KMS-11 (cell line): ENCODE data around the gene SPHK1.

Experiments used
- H2AFZ ChIP-seq: fragments of 200-600 bp; sonication (generic); 2 replicates; pipeline ENCODE4 v1.6.1; 2016; ENCODE audit warnings: antibody characterized with exemption, mixed run types, low read depth
- H3K27ac ChIP-seq: fragments of 200-600 bp; sonication (generic); 2 replicates; pipeline ENCODE4 v1.6.1; 2016; ENCODE audit warnings: mild to moderate bottlenecking, mixed run types
- H3K27me3 ChIP-seq: fragments of 200-600 bp; sonication (generic); 2 replicates; pipeline ENCODE4 v1.6.1; 2017; ENCODE audit warnings: mild to moderate bottlenecking, low read depth, mixed run types, moderate library complexity; ENCODE audit not compliant: insufficient read depth
- H3K36me3 ChIP-seq: fragments of 200-600 bp; sonication (generic); 2 replicates; pipeline ENCODE4 v1.6.1; 2017; ENCODE audit warnings: mild to moderate bottlenecking, mixed run types; ENCODE audit not compliant: insufficient read depth
- H3K4me1 ChIP-seq: fragments of 200-600 bp; sonication (generic); 2 replicates; pipeline ENCODE4 v1.6.1; 2016; ENCODE audit warnings: mild to moderate bottlenecking, low read depth, mixed run types; ENCODE audit not compliant: poor library complexity, severe bottlenecking
- H3K4me2 ChIP-seq: fragments of 200-600 bp; sonication (generic); 2 replicates; pipeline ENCODE4 v1.7.0; 2016; ENCODE audit warnings: mild to moderate bottlenecking, mixed run types
- H3K4me3 ChIP-seq: fragments of 200-600 bp; sonication (generic); IDR thresholded peaks from 2 replicates; pipeline ENCODE4 v1.6.1; 2017; ENCODE audit warnings: low read depth, low read length, mixed read lengths; ENCODE audit not compliant: insufficient read depth
- H3K79me2 ChIP-seq: fragments of 200-600 bp; sonication (generic); 2 replicates; pipeline ENCODE4 v1.6.1; 2016; ENCODE audit warnings: low read depth, mixed run types; ENCODE audit not compliant: insufficient read depth
- H3K9ac ChIP-seq: fragments of 200-600 bp; sonication (generic); 2 replicates; pipeline ENCODE4 v1.6.1; 2016; ENCODE audit warnings: mild to moderate bottlenecking, mixed run types
- H4K20me1 ChIP-seq: fragments of 200-600 bp; sonication (generic); 2 replicates; pipeline ENCODE4 v1.6.1; 2016; ENCODE audit warnings: mild to moderate bottlenecking, mixed run types; ENCODE audit not compliant: insufficient read depth
- TF ChIP-seq, protein P1 (sequence below): fragments of 200-600 bp; sonication (generic); conservative IDR thresholded peaks from 2 replicates; pipeline ENCODE4 v1.6.1; 2017; ENCODE audit warnings: low read depth, mild to moderate bottlenecking, antibody characterized with exemption, low read length, moderate library complexity, mixed read lengths

Gene SPHK1

DNA sequence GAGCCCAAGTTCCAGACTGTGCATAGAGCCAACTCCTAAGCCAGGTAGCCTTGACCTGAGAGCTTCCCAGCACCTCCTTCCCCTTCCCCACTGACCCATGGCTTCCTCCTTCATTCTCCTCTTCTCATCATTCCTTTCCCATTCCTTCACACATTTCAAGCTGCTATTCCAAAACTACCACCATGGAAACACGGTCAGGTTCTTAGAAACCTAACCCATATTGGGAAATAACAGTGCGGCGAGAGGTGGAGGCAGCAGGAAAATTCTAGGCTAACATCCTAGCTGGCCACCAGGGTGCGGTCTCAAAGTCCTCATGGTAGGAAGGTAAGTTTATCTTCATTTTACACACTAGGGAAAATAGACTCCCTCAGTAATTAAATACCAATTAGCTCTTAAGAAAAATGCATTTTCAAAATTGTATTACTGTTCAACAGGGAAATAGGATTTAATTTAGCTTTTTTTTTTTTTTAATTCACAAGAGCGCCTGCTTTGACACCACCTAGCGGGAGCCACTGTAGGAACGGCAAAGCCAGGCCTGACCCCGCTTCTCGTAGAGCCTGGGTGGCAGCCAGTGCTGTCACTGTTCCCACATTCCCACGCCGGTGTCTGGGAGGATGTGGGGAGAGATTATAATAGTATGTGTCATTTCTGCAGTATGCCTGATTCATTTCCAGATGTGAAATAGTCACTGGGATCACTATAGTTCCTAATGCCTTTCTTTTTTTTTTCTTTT is 14.0 kb upstream of the SPHK1 start:
- TF ChIP-seq, protein P1, sequence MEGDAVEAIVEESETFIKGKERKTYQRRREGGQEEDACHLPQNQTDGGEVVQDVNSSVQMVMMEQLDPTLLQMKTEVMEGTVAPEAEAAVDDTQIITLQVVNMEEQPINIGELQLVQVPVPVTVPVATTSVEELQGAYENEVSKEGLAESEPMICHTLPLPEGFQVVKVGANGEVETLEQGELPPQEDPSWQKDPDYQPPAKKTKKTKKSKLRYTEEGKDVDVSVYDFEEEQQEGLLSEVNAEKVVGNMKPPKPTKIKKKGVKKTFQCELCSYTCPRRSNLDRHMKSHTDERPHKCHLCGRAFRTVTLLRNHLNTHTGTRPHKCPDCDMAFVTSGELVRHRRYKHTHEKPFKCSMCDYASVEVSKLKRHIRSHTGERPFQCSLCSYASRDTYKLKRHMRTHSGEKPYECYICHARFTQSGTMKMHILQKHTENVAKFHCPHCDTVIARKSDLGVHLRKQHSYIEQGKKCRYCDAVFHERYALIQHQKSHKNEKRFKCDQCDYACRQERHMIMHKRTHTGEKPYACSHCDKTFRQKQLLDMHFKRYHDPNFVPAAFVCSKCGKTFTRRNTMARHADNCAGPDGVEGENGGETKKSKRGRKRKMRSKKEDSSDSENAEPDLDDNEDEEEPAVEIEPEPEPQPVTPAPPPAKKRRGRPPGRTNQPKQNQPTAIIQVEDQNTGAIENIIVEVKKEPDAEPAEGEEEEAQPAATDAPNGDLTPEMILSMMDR, result no peak
- Histone ChIP-seq H3K4me1 (no peaks in the 10 kb centered on the region), H3K27ac (no peak overlapping the region), H3K79me2 (no peaks in the 10 kb centered on the region), H4K20me1 (no peaks in the 10 kb centered on the region), H3K4me3 (no peak overlapping the region), H3K4me2 (no peak overlapping the region), H3K27me3 (peaks cover 4% of the 10 kb centered on the region; the same call in 1 of the 2 replicates), H2AFZ (no peak overlapping the region), H3K9ac (no peak overlapping the region), H3K36me3 (no peaks in the 10 kb centered on the region)

DNA sequence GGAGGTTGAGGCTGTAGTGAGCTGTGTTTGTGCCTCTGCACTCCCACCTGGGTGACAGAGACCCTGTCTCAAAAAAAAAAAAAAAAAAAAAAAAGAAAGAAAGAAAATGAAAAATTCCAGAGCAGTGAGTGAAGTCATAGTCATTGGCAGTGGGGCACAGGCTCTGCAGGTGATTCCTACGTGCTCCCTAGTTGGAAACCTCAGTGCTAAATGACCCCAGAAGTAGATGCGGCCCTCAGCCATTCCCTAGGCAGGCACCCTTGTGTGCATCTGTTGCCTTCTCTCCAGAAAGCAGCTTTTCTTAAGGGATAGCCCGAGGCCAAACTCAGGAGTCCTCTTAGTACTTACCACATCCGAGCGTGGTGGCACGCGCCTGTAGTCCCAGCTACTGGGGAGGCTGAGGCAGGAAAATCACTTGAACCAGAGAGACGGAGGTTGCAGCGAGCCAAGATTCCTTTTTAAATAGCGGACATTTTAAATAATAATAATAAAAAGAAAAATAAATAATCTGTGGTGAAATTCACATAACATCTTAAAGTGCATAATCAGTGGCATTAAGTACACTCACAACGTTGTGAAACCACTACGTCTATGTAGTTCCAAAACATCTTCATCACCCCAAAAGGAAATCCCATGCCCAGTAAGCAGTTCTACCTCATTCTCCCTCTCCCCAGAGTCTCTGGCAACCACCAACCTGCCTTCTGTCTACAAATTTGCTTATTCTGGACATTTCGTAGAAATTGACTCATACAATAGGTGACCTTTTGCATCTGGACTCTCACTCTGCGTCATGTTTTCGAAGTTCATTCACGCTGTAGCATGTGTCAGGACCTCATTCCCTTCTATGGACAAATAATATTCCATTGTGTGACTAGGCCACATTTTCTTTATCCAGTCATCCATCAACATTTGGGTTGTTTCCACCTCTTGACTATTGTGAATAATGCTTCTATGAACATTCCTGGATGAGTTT is 12.5 kb upstream of the SPHK1 start:
- H3K79me2 ChIP-seq, result no peaks in the 10 kb centered on the region
- no peak overlapping the region for H3K4me2 ChIP-seq
- H3K4me1 ChIP-seq, result no peaks in the 10 kb centered on the region

DNA sequence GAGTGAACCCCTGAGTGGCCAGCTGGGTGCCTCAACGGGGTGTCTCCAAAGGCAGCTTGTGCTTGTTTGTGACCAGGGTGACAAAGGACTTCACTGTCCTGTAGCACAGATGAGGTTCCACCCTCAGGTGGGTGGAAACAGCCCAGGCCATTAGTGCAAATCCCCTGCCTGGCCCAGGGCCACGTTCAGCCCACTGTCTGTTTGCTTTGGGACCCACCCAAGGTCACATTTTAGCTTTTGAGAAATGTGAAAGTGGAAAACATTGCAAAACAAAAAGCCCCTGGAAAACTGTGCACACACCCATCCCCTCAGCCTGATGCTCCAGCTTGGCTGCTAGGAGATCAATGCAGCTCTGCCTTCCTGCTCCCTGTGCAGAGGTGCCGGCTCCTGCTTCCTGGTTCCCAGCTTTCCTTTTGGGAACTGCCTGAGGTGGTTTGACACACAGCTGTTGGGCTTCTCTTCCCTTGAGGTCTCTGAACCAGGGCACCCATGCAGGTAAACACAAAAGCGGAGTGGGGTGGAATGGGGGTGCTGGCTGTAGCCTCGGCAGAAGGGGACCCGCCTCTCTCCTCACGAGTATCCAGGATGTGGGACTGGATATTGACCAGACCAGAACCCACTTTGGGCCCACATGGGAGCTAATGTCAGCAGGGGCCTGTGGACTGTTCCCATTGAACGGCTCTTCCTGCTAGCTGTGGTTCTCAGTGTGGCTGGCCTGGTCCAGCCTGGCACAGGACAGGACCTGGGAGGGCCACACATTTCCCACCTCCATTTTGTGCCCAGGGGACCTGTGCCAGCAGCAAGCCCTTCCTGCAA is 7.9 kb upstream of the SPHK1 start:
- Histone ChIP-seq H3K27ac (no peak overlapping the region), H3K27me3 (no peaks in the 10 kb centered on the region; the same call in 1 of the 2 replicates), H3K4me1 (no peaks in the 10 kb centered on the region), H3K79me2 (no peaks in the 10 kb centered on the region), H3K9ac (no peak overlapping the region), H2AFZ (no peak overlapping the region), H4K20me1 (no peaks in the 10 kb centered on the region), H3K36me3 (no peaks in the 10 kb centered on the region), H3K4me2 (no peak overlapping the region), H3K4me3 (no peak overlapping the region)
- TF ChIP-seq, protein P1, result no peak

More for the DNA sequence above, 12.5 kb upstream of the SPHK1 start:
- no peak overlapping the region for H2AFZ ChIP-seq
- H3K36me3 ChIP-seq, result no peaks in the 10 kb centered on the region
- H3K9ac ChIP-seq, result no peak overlapping the region
- H4K20me1 ChIP-seq, result no peaks in the 10 kb centered on the region
- no peak overlapping the region for H3K4me3 ChIP-seq
- TF ChIP-seq, protein P1, result no peak
- H3K27me3 ChIP-seq, result peaks cover 4% of the 10 kb centered on the region; the same call in 1 of the 2 replicates
- H3K27ac ChIP-seq, result no peak overlapping the region

DNA sequence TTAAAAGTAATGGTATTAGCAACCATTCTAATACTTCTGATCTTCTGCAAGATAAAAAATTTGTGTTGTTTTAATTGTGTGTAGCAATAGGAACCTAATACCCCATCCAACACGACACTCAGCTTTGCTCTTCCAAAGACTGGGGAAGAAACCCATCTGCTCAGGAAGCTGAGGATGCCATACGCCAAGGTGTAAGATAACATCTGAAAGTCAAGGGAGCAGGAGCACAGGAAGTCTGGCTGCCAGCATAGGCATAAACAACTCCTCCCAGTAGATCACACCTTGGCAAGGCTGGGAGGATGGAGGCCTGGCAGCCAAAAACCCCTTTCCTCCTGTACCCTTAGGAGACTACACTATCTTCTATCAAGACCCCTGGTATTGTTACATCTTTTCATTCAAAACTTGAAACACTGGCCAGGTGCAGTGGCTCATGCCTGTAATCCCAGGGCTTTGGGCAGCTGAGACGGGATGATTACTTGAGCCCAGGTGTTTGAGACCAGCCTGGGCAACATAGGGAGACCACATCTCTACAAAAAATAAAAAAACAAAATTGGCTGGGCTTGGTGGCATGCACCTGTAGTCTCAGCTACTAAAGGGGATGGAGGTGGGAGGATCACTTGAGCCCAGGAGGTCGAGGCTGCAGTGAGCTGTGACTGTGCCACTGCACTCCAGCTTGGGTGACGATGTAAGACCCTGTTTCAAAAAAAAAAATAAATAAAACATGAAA is 5.7 kb upstream of the SPHK1 start:
- Histone ChIP-seq H3K4me2 (no peak overlapping the region), H3K9ac (no peak overlapping the region), H3K27ac (no peak overlapping the region), H3K36me3 (no peaks in the 10 kb centered on the region), H4K20me1 (no peaks in the 10 kb centered on the region), H3K4me1 (no peaks in the 10 kb centered on the region), H3K27me3 (peaks cover 8% of the 10 kb centered on the region; the same call in 1 of the 2 replicates), H3K79me2 (no peaks in the 10 kb centered on the region), H2AFZ (no peak overlapping the region), H3K4me3 (no peak overlapping the region)
- TF ChIP-seq, protein P1, result no peak
